Measurements from ENCODE around the gene TECPR2. TPM values are rescaled to one million over a fixed set of nuclear protein-coding genes. Genes with fewer than 3 reads are reported as not detected.

Gene TECPR2
- total and polyA plus RNA-seq, 2 of the 13 experiments (the other 11 are each of a cell fraction or from before 2014, with no cell fraction given) = 3.5 to 5.7 TPM

GRCh38 chr14:102320671-102321455, 41.9 kb upstream of the TECPR2 start:
- intact Hi-C loops (cut with micrococcal nuclease; ENCODE audit: unreplicated experiment) (loop anchor here (5.0 kb wide), 2 partner anchors 271 to 359 kb away; partner anchors contain the start of genes DYNC1H1 and RCOR1), in situ Hi-C loops (cut with HindIII; ENCODE audit: extremely low pct_ligation_motif_present, low pct_unique_long_range_greater_than_20kb) (no loop called here)
- FAIRE-seq (peak; percentile 55), ATAC-seq (peak; percentile 53), DNase-seq (ENCODE audit: low spot score) (peak; percentile 83)
- no peaks in the 10 kb centered on the region; a peak in 1 of 5 replicates for H3K27me3 ChIP-seq (ENCODE audit: control insufficient read depth in 1 of 2, insufficient read depth in 2 of 2, low read length in 2 of 2)
- peaks cover 62% of the 10 kb centered on the region for H3K4me1 ChIP-seq (ENCODE audit: insufficient read depth, low read length)
- no peaks in the 10 kb centered on the region for H3K36me3 ChIP-seq (replicated peaks in 1 of 2; ENCODE audit: control insufficient read depth in 1 of 2, insufficient read depth in 2 of 2, low read length in 2 of 2)
- BruUV-seq (replicated peaks) = TSS peak; percentile 50
- H3K4me2 ChIP-seq (ENCODE audit: low read depth, low read length) = peak overlapping the region; percentile 96
- H3K27ac ChIP-seq (ENCODE audit: extremely low read length, insufficient read depth, low read length) = peak overlapping the region; percentile 96
- WGBS (ENCODE audit: low lambda C conversion rate) = 0% methylated on average over 12 of the region's 17 CpGs
- H4K20me1 ChIP-seq (ENCODE audit: insufficient read depth, low read length) = no peaks in the 10 kb centered on the region
- peak overlapping the region; percentile 72 to 85 (median 74) for H3K4me3 ChIP-seq (replicated peaks in 1 of 3; ENCODE audit: insufficient read depth in 1 of 3, low read depth in 2 of 3, low read length in 3 of 3)
- ChIA-PET CTCF (ENCODE audit: low intra/inter-chr PET ratio, low total read pairs) (no interaction called here), POLR2A (interaction anchor here (0.6 to 2.9 kb wide), 15 partner anchors 12 to 614 kb away, joined by 3 to 14 read pairs (median 4); partner anchors contain the start of genes CINP, MOK and TECPR2)
- H3K9me3 ChIP-seq (ENCODE audit: low read length) = no peaks in the 10 kb centered on the region
- H3K9ac ChIP-seq (ENCODE audit: insufficient read depth, low read depth, low read length) = peak overlapping the region; percentile 98
- H2AFZ ChIP-seq (ENCODE audit: low read length) = no peak overlapping the region
- peaks cover 7% of the 10 kb centered on the region for H3K79me2 ChIP-seq (ENCODE audit: insufficient read depth, low read length)
- TF ChIP-seq ZBTB2 (CRISPR knock-in tag; IDR thresholded peaks at IDR 0.05; ENCODE audit: low read depth) (no peak), ETV5 (CRISPR knock-in tag; IDR thresholded peaks at IDR 0.05; ENCODE audit: borderline replicate concordance) (no peak), MAFG (CRISPR knock-in tag; IDR thresholded peaks at IDR 0.05) (no peak), RBM39 (IDR thresholded peaks at IDR 0.05; ENCODE audit: low read depth, low read length, poor library complexity, severe bottlenecking) (no peak), ZNF784 (CRISPR knock-in tag; IDR thresholded peaks at IDR 0.05; ENCODE audit: borderline replicate concordance) (0 out of 2 replicates have a peak, but pooled peaks have one; percentile 17), ZBTB3 (CRISPR knock-in tag; IDR thresholded peaks at IDR 0.05; ENCODE audit: borderline replicate concordance, low read depth) (0 out of 2 replicates have a peak, but pooled peaks have one; percentile 55), GATA4 (IDR thresholded peaks at IDR 0.05; ENCODE audit: borderline replicate concordance, low read depth) (peak; percentile 47; the same call in 1 of the 2 replicates), ZNF354B (CRISPR knock-in tag; IDR thresholded peaks at IDR 0.05) (0 out of 2 replicates have a peak, but pooled peaks have one; percentile 38), PBX3 (CRISPR knock-in tag; IDR thresholded peaks at IDR 0.05; ENCODE audit: borderline replicate concordance) (no peak), ZNF564 (CRISPR knock-in tag; IDR thresholded peaks at IDR 0.05) (0 out of 2 replicates have a peak, but pooled peaks have one; percentile 36), NCOR1 (IDR thresholded peaks at IDR 0.05; ENCODE audit: borderline replicate concordance, low read length) (peak; percentile 91), EED (CRISPR knock-in tag; IDR thresholded peaks at IDR 0.05) (no peak), ZNF331 (CRISPR knock-in tag; IDR thresholded peaks at IDR 0.05) (peak; percentile 61; the same call in 1 of the 2 replicates), NR2F1 (CRISPR knock-in tag; IDR thresholded peaks at IDR 0.05) (peak in 1 of 2 experiments; percentile 73; a peak in 2 of 4 replicates), RXRB (CRISPR knock-in tag; IDR thresholded peaks at IDR 0.05; ENCODE audit: borderline replicate concordance) (peak; percentile 85)
